Activated gamma-delta T cell (primary cell): ENCODE measurements around the gene HCLS1.
"Not testable (repeated sequence)": the region's sequence is repeated elsewhere in the genome, so short reads cannot be mapped to it uniquely, and the experiment has no call there.

ENCODE experiments used
- DNase-seq: peaks from one replicate; lab custom pipeline; 2025; lab: John Stamatoyannopoulos, UW
- total RNA-seq, 2 donors: gene quantifications; one replicate each; lab custom pipeline; 2026; lab: John Stamatoyannopoulos, UW

The HCLS1 gene, protein sequence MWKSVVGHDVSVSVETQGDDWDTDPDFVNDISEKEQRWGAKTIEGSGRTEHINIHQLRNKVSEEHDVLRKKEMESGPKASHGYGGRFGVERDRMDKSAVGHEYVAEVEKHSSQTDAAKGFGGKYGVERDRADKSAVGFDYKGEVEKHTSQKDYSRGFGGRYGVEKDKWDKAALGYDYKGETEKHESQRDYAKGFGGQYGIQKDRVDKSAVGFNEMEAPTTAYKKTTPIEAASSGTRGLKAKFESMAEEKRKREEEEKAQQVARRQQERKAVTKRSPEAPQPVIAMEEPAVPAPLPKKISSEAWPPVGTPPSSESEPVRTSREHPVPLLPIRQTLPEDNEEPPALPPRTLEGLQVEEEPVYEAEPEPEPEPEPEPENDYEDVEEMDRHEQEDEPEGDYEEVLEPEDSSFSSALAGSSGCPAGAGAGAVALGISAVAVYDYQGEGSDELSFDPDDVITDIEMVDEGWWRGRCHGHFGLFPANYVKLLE
- 390 to 396 reads per million in 2 donors for total RNA-seq

DNA sequence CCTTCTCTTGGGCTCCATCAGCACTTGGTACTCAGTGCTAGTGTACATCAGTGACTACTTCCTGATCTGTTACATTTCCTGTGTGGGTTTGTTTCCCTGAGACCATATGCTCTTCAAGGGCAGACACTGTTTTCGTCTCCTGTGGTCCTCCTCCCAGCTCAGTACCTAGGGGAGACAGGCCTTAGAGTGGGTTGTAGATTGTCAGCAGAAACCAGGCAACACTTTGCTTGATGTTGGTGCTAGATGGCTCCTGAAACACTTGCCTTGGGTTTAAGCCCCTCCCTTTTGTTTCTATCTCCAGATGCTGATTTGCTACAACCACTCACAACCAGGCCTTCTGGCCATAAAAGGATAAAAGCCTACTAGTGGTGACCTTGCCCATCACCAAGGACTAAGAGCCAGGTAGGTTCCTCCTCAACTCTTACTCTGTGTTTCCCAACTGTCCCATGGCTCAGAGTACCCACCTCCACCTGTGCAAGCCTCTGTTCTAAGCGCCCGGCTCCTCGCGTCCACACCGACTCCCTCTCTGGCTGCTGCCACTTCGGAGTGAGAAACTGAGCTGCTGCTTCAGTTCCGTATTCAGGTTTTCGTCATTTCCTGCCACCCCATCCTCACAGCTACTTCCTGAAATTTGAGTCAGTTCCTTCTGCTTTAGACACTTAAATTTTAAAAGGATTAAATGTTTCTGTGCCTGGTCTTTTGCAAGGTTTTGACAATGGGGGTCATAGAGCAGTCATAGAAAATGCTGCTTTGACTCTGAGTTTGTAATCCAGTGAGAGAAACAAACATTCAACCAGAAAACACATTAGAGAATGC is at the start of gene HCLS1:
Gene HCLS1 (minus strand): TSS at position 548 of the 816 bp plus-strand sequence. CDS start 2,556 bp downstream, outside the sequence.
- peak; percentile 17 for DNase-seq

GRCh38 chr3:121710347-121710746 is 49.6 kb upstream of the HCLS1 start:
- DNase-seq = no peak

DNA sequence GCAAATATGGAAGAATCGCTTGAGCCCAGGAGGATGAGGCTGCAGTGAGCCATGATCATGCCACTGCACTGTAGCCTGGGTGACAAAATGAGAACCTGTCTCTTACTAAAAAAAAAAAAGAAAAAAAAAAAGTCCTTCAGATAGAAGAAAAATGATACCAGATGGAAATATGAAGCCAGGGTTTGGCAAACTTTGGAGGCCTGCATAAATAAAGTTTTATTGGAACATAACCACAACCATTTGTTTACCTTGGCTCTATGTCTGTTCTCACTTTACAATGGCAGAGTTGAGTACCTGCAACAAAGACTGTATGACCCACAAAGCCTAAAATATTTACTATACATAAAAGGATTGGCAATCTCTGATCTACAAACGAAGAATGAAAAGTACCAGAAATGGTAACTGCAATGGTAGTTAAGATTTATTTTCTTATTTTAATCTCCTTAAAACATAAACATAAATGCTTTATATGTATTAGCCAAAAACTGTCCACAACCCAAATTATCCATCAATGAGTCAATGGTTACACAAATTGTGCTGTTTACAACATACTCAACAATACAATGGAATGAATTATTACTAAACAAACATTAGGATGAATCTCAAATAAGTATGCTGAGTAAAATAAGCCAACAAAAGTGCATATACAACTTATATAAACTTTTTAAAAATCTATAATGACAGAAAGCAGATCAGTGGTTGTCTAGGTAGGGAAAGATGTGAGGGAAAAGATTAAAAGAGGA is 47.0 kb upstream of the HCLS1 start:
- no peak for DNase-seq

DNA sequence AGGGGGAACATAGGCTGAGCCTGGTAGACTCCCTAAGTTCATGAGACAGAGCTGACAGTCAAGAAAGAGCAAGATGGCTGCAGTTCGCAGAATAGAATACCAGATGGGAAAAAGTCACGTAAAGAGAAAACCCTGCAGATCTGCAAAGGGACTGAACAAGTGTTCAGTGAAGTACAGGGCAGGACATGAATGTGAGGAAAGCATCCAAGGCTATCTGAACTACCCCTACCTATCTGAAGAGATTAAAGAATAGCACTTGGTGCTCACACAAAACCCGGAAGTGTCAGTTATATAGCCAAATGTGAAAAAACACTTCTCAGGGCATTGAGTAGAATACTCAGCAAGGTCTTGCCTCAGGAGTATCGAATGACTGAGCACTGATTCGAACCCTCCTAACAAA is 44.8 kb upstream of the HCLS1 start:
- DNase-seq = no peak

DNA sequence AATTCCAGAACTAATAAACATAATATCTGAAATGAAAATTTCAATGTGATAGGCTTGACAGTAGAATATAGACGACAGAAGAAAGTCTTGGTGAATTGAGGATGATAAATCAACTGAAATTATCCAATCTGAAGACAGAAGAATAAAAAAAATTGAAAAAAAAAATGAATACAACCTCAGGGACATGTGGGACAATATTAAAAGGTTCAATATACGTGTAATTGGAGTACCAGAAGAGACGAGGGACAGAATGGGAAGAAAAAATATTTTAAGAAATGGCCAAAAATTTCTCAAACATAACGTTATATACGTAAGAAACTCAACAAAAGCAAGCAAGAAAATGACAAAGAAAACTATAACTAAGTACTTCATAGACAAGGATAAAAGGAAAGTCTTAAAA is 43.3 kb upstream of the HCLS1 start:
- DNase-seq = no peak

- no peak for DNase-seq
Observed at GRCh38 chr3:121698901-121699300, 38.2 kb upstream of the HCLS1 start.

GRCh38 chr3:121698476-121698875 is 37.8 kb upstream of the HCLS1 start:
- no peak for DNase-seq

DNA sequence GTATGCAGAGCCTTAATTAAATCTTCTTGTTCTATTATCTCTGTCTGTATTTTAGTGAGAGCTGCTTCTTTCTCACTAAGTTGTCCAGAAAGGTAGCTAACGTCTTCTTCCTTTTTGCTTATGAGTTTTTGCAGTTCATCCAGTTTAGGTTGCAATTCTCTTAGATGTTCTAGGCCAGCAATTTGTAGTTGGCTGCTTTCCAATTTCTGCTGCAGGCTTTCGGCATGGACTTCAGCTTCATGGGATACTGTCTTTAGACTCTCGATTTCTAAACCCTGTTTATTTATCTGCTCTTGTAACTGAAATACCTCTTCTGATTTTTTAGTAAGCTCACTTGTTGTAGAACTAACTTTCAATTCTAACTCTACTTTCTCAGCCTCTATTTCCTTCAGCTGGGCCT is 35.5 kb upstream of the HCLS1 start:
- DNase-seq = no peak

GRCh38 chr3:121692010-121692699 is 31.5 kb upstream of the HCLS1 start:
- no peak for DNase-seq

DNA sequence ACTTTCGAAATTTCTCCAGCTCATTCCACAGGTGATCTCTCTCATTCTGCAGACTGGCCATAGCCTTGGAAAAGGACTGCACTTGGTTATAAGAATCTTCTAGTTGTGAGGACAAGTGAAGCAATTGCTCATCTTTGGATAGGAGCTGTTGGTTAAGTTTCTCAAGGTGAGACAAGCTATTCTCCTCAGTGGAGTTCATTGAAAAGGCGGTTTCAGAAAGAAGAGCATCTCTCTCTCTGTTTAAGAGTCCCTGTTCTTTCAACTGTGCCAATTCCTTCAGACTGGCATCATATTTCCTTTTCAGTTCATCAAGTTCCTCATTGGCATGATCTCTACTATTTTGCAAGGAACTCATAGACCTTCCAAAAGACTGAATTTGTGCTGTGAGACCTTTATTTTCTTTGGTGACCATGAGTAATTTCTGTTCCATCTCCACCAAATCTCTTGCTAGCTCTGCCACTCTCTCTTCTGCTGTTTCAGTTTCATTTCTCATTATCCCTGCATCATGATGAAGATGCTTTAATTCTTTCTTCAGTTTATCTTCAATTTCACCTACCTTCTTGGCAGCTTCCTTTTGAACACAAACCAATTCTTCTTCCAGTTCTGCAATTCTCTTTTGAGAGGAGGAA is 30.2 kb upstream of the HCLS1 start:
- DNase-seq = no peak

DNA sequence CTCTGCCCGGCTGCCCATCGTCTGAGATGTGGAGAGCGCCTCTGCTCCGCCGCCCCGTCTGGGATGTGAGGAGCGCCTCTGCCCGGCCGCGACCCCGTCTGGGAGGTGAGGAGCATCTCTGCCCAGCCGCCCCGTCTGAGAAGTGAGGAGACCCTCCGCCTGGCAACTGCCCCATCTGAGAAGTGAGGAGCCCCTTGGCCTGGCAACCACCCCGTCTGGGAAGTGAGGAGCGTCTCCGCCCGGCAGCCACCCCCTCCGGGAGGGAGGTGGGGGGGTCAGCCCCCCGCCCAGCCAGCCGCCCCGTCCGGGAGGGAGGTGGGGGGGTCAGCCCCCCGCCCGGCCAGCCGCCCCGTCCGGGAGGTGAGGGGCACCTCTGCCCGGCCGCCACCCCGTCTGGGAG is 28.0 kb upstream of the HCLS1 start:
- not testable (repeated sequence) for DNase-seq

GRCh38 chr3:121681792-121682191 is 21.1 kb upstream of the HCLS1 start:
- DNase-seq = no peak

DNA sequence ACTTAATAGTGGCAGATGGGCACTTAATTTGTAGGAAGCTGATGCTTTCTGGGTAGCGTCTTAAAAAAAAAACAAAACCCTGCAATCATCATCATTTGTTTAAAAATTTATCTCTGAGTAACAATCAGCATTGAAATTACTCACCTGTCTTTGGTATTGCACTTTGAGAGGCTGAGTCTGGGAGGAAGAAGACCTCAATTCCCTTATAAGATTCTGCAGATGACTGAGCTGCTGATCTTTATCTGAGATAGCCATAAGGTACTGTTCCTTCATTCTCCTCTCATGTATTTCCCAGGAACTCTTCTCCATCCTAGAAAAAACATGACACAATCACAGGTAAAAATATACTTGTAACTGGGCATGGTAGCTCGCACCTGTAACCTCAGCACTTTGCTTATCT is 16.4 kb upstream of the HCLS1 start:
- DNase-seq = no peak

DNA sequence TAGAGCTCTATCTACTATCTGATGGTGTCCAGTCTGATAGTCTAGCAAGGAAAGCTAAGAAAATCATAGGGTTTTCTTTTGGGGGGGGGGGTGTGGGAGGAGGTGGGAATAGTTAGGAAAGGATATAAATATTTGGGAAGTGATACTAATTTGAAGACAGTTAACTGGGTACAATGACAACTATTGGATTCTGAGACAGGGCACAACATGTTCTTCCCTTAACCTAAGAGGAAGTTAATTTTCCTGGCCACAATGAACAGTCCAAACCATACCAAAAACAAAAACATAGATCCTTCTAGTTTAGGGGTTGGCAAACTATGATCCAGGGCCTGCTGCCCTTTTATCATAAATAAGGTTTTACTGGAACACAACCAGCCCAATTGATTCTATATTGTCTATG is 10.0 kb upstream of the HCLS1 start:
- DNase-seq = no peak

GRCh38 chr3:121667333-121667732 is 6.6 kb upstream of the HCLS1 start:
- DNase-seq = no peak

- DNase-seq = no peak
Observed at GRCh38 chr3:121665488-121665887, 4.8 kb upstream of the HCLS1 start.

DNA sequence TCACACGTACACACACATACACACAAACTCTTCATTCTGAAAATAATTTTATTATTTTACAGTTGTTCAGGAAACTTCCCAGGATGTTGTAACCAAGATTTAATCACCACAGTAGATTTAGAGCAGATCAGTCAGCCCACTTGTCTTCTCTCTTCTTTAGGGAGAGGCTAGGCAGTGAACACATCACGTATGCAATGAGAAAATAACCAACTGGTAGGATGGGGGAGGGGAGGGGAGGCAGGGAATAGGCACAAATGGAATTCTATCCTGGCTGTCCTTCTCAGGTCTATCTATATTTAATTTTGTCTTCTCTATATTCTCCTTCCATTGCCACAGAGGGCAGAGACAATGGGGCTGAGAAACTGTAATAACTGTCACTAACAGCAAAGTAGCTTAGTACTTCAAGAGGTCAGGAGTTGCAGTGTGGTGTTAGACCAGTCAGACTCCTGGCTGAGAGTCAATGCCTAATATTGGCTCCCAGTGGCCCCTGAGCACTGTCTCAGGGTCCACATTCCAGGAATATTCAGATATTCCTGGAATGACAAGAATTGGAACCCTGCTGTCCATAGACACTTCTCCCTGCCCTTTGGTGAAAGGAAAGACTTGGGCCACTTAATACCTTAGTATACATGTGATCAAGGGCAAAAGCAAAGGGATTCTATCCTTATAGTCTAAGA is 2.6 kb upstream of the HCLS1 start:
- no peak for DNase-seq

DNA sequence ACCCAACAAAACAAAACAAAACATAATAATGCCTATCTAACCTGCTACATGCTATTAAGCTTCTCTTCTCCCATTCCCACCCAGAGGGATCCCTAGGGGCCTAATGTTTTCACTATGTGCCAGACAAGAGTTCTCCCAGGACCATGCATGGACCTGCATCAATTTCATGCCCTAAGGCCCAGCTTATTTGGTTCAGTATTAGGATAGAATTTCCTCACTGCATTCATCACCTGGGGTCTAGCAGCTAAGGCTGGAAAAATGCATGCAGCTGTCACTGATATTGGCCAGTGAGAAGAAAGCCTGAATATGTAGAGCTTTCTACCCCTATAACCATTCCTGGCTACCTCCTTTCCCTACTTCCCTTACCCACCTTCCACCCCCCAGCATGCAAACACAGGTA is 2.0 kb upstream of the HCLS1 start:
- no peak for DNase-seq

GRCh38 chr3:121661376-121661775 is 673 bp upstream of the HCLS1 start:
- no peak for DNase-seq

DNA sequence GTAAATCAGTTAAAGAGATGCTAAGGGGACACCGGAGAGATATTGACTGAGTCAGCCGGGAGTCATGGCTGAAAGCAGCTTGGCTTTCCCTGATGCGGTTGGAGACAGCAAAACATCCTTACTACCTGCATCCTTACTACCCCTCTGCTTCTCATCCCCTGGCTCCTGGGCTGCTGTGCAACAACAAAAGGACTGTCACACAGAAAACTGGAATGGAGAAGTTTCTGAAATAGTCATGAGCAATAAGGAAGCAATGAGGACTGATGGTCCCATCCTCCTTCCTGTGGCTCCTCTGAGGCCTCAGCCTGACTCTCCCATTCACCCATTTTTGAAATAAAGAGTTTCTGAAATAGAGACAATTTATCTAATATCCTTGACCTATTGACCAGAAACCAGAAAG is 1.1 kb downstream of the HCLS1 start:
- DNase-seq = no peak
